ENCODE results near the gene FOXB2.
"Not testable (repeated sequence)": the region's sequence is repeated elsewhere in the genome, so short reads cannot be mapped to it uniquely, and the experiment has no call there.

The FOXB2 gene

DNA sequence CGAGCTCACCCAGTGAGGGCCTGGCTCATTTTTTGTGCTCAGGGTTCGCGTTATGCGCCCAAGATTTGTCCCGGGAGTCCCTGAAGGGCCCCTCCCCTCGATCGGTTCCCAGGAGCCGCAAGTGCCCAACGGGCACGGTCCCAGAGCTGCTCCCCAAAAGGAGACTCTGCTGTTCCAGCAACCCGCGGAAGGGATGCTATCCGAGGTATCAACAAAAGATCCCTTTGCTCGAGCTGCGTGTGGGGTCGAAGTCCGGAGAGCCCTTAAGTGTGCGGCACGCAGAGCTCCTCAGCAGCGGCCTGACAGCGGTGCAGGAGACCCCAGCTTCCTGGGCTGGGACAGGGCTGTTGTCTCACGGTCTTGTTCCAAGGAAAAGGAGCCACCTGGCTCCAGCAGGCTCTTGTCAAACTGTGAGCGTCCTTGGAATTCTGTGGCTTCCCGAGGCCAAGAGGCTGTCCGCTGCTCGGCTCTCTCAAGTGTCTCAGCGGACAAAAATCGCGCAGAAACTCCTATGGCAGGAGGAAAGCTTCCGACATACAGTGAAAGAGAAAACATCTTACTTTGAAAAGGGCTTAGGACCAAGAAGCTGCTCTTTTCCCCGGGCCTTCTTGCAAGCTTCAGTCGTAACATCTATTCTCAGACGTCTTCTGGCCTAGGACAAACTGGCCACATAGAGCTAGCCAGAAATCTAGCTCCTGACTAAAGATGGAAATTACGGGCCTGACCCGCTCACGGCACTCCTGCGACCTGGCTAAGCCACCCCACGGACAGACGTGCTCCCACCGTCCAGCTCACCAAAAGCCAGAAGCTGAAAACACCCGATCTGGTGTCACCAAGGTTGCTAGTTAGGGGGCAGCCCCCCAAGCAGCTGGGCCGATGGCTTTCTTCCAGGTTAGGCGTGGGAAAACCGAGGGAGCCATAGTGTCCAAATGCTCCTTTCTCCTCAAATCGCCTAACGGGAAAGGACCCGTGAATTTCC, 2.6 kb upstream of the FOXB2 start:
- DNase-seq (ENCODE audit: low read depth) = no peak

DNA sequence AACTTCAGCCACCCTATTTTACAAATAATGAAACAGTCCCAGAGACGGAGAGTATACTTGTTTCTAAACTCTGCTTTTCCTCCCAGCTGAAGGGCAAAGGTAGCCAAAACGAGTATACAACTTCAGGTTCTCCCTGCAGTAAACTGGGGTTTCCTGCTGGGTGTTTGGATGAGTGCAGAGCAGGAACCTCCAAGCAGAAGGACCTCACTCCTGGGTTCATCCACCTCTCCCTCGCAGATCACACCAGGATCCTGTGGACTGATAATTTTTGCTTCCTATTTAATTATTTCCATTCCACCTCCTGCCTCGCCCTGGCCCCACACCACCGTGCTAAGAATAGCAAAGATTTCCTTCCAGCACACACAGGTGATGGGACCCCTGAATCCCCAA, 2.0 kb upstream of the FOXB2 start:
- DNase-seq (ENCODE audit: low read depth) = no peak

DNA sequence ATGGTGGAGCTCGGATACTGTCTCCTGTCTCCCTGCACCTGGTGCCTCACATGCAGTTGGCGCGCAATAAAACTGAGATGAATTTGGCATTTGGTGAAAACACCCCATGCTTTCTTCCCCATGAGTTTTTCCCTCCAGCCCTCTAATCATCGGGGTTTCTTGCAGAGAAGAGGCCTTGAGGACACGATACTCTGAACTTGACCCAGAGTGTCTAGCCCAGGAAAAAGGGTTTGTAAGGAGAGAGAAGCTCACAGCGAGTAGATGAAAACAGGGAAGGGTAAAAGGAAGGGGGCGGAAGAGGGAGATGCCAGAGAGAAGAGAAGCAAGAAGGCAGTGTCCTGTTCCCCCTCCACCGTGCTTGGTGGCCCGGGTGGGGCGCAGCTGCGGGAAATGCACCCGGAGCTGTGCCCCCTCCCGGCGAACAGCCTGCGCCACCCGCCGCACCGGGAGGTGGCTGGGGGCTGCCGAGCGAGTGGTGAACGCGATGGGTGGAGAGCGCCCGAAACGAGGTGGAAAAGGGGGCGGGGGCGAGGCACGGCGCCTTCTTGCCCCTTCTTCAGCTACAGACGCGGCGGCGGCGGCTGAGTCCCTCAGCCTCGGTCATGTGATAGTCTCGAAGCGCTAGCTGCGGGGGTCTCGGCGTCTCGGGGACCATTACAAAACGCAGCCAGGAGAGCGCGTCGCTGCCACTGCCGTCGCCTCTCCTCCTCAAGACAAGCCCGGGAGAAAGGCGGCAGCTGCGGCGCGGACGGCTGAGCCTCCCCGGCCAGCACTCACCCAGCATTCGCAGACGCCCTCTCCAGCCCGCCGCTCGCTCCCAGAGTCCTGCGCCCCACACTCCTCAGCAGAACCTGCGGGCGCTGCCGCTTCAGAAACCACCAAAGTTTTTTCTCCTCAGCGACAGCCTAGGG, 1.1 kb upstream of the FOXB2 start:
- DNase-seq (ENCODE audit: low read depth) = no peak

DNA sequence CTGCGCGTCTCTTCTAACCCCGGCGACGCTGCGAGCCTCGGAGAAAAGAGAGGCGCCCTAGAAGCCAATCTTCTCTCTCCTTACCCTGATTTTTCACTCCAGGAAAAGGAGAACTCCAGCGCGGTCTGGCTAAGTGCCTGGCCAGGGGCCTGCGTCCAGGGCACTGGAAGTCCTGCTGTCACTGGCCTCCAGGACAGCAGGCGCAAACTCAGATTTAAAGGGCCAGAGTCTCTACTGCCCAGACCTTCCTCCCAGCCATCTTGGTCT, 553 bp upstream of the FOXB2 start:
- no peak for DNase-seq (ENCODE audit: low read depth)

DNA sequence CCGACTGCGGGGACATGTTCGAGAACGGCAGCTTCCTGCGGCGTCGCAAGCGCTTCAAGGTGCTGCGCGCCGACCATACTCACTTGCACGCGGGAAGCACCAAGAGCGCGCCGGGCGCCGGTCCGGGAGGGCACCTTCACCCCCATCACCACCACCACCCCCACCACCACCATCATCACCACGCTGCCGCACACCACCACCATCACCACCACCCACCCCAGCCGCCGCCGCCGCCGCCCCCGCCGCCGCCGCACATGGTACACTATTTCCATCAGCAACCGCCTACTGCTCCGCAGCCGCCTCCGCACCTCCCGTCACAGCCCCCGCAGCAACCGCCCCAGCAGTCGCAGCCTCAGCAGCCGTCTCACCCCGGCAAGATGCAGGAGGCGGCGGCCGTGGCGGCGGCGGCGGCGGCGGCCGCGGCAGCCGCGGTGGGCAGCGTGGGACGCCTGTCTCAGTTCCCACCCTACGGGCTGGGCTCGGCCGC, 514 bp downstream of the FOXB2 start:
- no peak for DNase-seq (ENCODE audit: low read depth)

DNA sequence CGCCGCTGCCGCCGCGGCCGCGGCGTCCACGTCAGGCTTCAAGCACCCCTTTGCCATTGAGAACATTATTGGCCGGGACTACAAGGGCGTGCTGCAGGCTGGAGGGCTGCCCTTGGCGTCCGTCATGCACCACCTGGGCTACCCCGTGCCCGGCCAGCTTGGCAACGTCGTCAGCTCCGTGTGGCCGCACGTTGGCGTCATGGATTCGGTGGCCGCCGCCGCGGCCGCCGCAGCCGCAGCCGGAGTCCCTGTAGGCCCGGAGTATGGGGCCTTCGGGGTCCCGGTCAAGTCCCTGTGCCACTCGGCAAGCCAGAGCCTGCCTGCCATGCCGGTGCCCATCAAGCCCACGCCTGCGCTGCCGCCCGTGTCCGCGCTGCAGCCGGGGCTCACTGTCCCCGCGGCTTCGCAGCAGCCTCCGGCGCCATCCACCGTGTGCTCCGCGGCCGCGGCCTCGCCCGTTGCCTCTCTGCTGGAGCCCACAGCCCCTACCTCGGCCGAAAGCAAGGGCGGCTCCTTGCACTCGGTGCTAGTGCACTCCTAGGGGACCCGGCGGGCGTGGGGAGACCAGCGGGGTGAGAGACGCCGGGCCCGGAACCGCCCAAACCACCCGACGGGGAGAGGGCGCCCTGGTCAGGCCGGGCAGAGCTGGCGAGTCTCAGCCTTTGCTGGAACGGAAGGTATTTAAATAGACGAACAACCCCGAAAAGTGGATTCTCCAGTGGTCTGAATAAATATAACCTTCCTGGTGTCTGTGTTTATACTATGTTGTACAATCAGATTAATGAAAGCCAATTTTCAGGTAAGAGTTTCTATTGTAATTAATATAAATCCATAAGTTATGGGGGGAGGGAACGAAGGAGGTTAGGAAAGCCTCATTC, 1.2 kb downstream of the FOXB2 start:
- DNase-seq (ENCODE audit: low read depth) = no peak

DNA sequence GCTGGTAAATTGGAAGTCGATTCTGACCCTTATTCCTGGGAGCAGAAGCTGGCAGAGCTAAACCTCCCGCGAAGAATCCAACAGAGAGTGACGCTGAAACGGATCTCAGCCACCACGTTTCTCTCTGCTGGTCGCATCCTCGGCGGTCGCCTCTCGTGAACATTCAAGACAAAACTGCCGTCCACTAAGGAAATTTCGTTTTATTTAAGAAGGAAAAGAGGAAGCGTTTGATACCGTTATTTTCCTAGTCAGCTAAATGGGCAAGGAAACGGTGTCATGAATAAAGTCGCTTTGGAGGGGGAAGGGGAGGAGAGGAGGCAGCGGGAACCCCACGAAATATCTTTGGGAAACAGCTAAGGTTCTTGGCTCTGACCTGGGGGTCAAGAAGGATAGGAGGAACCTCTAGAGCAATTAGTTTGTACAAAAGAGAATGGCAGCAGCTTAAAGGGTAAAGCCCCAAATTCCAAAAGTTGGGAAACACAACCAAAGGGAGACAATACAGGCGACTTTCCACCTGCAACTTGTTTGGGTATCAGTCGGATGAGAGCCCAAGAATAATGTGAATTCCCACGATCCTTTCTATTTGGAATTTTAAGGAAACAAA, 1.9 kb downstream of the FOXB2 start:
- no peak for DNase-seq (ENCODE audit: low read depth)

DNA sequence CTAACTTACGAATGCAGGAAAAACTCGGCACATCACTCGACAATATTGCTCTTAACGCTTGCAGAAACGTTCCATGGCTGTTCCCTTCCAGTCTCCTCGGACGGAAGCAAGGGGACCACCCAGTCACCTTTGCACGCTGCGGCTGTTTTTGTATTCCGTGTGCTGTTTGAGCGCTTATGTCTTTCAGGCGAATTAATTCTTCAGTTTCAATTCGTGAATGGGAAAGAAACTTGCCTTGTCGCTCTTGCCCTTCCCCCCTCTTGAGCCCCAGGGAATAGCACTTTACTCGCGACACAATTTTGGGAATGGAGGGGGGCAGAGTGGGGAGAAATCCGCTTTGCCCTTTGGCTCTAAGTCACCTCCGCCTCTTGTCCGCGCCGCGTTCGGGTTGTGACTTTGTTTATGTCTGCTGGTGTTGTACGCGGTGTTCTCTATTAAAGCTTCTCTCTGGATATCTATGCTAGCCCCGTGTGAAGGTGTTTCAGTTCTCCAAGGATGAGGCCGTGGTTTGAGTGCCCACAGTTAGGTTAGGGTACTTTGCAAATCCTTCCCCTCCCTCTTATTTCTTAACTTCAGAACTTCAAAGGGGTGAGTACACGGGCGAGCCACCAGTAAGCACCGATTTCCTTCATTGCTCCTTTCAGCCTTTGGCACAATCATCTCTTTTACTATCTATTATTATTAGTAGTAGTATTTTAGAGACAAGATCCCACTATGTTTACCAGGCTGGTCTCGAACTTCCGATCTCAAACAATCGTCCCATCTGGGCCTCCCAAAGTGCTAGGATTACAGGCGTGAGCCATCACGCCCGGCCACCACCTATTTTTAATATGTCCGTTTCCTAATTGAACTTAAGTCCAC, 2.7 kb downstream of the FOXB2 start:
- no peak for DNase-seq (ENCODE audit: low read depth)

DNA sequence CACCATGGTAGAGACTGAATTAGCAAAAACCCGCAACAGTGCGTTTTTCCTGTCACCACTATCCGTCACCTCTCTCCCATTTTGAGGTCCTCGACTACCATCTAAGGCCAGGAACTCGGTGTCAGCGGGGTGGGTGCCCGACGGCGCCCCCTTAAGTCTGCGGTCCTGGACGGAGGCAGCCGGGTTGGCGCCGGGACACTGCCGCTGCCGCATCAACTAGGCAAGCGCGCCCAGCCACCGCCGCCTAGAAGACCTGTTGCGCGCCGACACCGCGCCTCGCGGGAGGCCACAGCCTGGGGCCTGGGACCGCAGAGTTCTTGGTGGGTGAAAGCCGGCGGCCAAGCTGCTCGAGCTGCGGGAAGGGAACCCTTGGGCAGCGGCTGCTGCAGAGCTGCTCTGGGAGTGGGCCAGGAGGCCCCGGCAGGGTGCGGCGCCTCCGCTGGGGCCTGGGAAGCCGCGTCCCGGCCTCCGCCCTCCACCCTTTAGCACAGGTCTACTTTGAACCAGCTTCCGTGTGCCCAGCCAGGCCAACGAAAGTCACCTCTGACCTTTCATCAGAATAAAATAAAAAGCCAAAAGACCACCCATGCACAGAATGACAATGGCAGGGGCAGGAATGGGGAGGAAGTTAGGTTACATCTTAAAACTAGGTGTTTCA, 3.5 kb downstream of the FOXB2 start:
- DNase-seq (ENCODE audit: low read depth) = no peak

DNA sequence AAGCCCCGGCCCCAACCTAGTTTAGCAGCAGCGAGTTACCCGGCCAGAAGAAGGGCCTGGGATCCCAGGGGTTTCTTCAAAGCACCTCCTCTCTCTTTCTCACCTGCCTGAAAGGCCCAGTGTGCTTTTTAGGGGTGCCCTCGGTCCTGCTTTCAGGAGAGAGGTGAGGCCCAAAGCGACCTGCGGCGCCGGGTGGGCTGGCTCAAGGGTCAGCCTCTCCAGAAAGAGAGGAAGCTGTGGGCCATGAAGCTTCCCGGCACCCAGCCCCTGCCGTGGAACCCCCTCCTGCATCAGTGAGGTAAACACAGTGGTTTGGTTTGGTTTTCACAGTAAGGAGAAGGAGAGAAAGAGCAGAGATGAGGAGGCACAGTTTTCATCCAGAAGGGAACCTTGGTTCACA, 4.3 kb downstream of the FOXB2 start:
- DNase-seq (ENCODE audit: low read depth) = no peak

DNA sequence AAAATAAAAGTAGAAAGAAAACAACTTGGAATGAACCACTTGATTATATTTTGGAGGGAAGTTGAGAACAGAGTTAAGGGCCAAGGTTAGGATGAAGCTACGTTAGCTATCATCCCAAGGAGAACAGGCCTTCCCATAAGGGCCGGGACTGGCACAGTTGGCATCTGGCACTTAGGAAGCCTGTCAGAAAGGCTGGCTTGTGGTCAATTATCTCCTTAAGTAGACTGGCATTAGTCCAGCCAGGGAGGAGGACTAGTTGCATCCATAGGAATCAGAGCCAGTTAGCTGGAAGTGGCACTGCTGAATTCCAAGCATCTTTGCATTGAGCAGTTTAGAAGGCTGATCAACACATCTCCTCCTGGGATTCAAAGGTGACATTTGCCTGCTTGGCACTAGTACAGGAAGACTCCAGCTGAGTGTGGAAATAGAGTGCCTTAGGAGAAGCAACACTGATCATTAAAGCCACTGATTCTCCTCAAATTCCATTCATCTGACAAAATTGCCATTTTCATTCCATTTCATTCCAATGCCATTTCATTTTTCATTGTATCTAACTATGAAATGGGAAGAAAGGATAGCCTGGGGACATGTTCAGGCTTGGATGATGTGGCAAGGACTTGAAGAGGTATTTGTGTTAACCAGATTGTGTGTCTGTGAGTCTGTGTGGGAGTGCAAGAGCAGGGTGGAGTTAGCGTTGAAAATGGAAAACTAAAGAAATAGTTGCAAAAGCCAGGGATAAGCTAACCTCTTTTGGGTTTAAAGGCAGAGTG, 5.5 kb downstream of the FOXB2 start:
- no peak for DNase-seq (ENCODE audit: low read depth)

DNA sequence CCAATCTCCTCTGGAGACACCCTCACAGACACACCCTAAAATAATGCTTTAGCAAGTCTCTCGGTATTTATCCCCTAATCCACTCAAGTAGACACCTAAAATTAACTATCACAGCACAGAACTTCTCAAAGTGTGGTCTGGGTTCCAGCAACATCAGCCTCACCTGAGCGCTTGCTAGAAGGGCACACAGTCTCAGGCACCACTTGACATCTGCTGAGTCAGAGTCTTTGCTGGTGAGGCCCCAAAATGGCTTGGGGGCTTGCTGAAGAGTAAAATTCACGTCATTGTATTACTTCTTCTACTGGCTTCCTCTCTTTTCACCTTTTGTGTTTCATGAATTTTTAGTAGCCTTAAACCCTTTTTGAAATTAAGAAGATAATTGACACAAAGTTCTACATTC, 9.0 kb downstream of the FOXB2 start:
- DNase-seq (ENCODE audit: low read depth) = no peak

DNA sequence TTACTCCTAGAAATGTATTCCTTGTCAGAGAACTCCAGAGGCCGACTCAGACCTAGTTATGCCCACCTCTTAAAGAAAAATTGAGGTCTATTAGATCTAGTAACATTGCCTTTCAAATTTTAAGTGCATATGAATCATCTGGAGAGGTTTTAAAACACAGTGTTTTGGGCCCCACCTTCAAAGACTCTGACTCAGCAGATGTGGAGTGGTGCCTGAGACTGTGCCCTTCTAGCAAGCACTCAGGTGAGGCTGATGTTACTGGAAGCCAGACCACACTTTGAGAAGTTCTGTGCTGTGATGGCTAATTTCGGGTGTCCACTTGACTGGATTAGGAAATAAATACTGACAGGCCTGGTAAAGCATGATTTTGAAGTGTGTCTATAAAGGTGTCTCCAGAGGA, 10.6 kb downstream of the FOXB2 start:
- DNase-seq (ENCODE audit: low read depth) = no peak

DNA sequence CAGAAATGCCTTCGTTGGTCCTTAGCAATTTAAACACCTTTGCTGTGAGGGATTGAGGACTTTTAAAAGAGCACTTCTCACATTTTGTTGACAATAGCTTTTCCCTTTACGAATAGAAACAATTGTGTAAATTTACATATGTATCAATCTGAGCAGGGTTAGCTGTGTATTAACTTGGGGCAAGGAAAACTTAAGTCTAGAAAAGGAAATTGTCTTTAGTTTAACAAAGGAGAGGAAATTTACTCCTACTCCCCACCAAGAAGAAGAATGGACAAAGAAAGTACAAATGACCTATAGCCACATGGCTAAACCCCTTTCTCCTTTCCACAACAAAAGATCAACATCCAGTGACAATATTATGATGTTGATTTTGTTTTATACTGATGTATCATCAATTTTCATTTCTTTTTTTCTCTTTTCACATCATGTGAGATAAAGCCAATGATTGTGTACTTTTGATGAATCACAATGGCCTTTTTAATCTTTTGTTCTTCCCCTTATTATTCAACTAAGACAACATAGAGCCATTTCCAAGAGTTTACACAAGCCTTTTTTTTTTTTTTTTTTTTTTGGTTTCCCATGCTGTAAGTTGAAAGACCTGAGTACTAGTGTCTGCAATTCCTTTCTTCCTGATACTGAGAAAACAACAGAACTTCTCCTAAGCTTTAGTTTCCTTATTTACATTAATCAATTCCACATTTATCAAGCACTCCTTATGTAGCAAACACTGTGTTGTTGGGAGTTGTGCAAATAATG, 19.0 kb downstream of the FOXB2 start:
- DNase-seq (ENCODE audit: low read depth) = no peak

DNA sequence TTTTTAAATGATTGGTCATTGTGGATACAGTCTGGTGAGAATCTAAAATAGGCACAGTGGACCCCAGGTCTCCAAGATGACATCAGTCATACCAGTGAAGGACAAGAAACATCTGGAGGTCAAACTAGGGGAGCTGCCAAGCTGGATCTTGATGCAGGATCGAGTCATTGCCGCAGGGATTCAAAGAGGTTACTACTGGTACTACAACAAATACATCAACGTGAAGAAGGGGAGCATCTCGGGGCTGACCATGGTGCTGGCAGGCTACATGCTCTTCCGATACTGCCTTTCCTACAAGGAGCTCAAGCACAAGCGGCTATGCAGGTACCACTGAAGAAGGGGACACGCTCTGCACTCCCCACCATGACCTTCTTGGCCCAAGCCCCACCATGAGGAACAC, 20.9 kb downstream of the FOXB2 start:
- no peak for DNase-seq (ENCODE audit: low read depth)

DNA sequence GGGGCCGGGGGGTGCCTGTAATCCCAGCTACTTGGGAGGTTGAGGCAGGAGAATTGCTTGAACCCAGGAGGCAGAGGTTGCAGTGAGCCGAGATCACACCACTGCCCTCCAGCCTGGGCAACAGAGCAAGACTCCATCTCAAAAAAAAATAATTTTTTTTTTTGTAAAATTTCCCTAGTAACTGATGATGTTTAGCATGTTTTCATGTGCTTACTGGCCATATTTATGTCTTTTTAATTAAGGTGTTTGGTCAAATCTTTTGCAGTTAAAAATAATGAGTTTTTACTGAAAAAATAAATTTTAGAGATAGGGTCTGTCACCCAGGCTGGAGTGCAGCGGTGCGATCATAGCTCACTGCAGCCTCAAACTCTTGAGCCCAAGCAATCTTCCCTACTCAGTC, 24.3 kb downstream of the FOXB2 start:
- not testable (repeated sequence) for DNase-seq (ENCODE audit: low read depth)

DNA sequence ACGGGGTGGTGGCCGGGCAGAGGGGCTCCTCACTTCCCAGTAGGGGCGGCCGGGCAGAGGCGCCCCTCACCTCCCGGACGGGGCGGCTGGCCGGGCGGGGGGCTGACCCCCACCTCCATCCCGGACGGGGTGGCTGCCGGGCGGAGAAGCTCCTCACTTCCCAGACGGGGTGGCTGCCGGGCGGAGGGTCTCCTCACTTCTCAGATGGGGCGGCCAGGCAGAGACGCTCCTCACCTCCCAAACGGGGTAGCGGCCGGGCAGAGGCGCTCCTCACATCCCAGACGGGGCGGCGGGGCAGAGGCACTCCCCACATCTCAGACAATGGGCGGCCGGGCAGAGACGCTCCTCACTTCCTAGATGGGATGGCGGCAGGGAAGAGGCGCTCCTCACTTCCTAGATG, 41.2 kb downstream of the FOXB2 start:
- not testable (repeated sequence) for DNase-seq (ENCODE audit: low read depth)

DNA sequence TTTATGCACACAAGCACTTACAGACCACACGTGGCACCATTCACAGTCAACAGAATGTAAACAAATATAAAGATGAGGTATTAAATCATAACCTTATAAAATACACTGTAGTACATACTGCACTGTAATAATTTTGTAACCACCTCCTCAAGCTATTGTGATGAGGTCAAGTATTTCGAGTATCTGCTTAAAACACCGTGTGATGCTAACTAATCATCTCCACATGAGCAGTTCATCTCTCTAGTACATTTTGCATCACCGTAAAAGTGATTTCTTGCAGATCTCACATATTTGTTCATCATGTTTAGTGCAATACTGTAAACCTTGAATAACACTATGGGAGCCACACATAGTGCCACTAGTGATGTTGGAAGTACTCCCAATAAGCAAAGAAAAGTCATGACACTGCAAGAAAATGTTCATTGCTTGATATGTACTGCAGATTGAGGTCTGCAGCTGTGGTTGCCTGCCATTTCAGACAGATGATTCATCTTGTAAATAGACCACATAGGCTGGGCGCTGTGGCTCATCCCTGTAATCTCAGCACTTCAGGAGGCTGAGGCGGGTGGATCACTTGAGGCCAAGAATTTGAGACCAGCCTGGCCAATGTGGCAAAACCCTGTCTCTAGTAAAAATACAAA, 44.3 kb downstream of the FOXB2 start:
- DNase-seq (ENCODE audit: low read depth) = no peak

Measured in stimulated activated CD8-positive, alpha-beta memory T cell treated with anti-CD3 and anti-CD28 coated beads, Interleukin-12 subunit alpha, Interleukin-12 subunit beta, amount 100 ng/mL, for 4 hours (primary cell).